Measurements from ENCODE around the gene TMEM117.
"Not testable (repeated sequence)": the region's sequence is repeated elsewhere in the genome, so short reads cannot be mapped to it uniquely, and the experiment has no call there.

Gene TMEM117

GRCh38 chr12:43840338-43840737, 4.5 kb downstream of the TMEM117 start:
- no peak for DNase-seq (ENCODE audit: low read depth in 3 of 3, low spot score in 1 of 3)

- DNase-seq (ENCODE audit: low read depth in 3 of 3, low spot score in 1 of 3): no peak
Observed at GRCh38 chr12:43841253-43841652, 5.4 kb downstream of the TMEM117 start.

GRCh38 chr12:43842259-43842658, 6.4 kb downstream of the TMEM117 start:
- DNase-seq (ENCODE audit: low read depth in 3 of 3, low spot score in 1 of 3): no peak

GRCh38 chr12:43847425-43848225, 11.7 kb downstream of the TMEM117 start:
- not testable (repeated sequence) for DNase-seq (ENCODE audit: low read depth in 3 of 3, low spot score in 1 of 3)

- no peak for DNase-seq (ENCODE audit: low read depth in 3 of 3, low spot score in 1 of 3)
Observed at GRCh38 chr12:43848226-43848507, 12.3 kb downstream of the TMEM117 start.

- DNase-seq (ENCODE audit: low read depth in 3 of 3, low spot score in 1 of 3): no peak
Observed at GRCh38 chr12:43848786-43849185, 12.9 kb downstream of the TMEM117 start.

GRCh38 chr12:43852744-43853143, 16.9 kb downstream of the TMEM117 start:
- DNase-seq (ENCODE audit: low read depth in 3 of 3, low spot score in 1 of 3): no peak

- DNase-seq (ENCODE audit: low read depth in 3 of 3, low spot score in 1 of 3): no peak
Observed at GRCh38 chr12:43856972-43857371, 21.1 kb downstream of the TMEM117 start.

GRCh38 chr12:43858096-43858495, 22.2 kb downstream of the TMEM117 start:
- no peak for DNase-seq (ENCODE audit: low read depth in 3 of 3, low spot score in 1 of 3)

- DNase-seq (ENCODE audit: low read depth in 3 of 3, low spot score in 1 of 3): no peak
Observed at GRCh38 chr12:43858991-43859390, 23.1 kb downstream of the TMEM117 start.

- DNase-seq (ENCODE audit: low read depth in 3 of 3, low spot score in 1 of 3): no peak
Observed at GRCh38 chr12:43861015-43861839, 25.3 kb downstream of the TMEM117 start.

GRCh38 chr12:43861840-43862150, 25.9 kb downstream of the TMEM117 start:
- DNase-seq (ENCODE audit: low read depth in 3 of 3, low spot score in 1 of 3): no peak

GRCh38 chr12:43863770-43864366, 28.0 kb downstream of the TMEM117 start:
- DNase-seq (ENCODE audit: low read depth in 3 of 3, low spot score in 1 of 3): no peak

- DNase-seq (ENCODE audit: low read depth in 3 of 3, low spot score in 1 of 3): not testable (repeated sequence)
Observed at GRCh38 chr12:43864557-43864956, 28.7 kb downstream of the TMEM117 start.

- DNase-seq (ENCODE audit: low read depth in 3 of 3, low spot score in 1 of 3): no peak
Observed at GRCh38 chr12:43869184-43869583, 33.3 kb downstream of the TMEM117 start.

GRCh38 chr12:43869765-43870164, 33.9 kb downstream of the TMEM117 start:
- not testable (repeated sequence) for DNase-seq (ENCODE audit: low read depth in 3 of 3, low spot score in 1 of 3)

GRCh38 chr12:43871258-43871657, 35.4 kb downstream of the TMEM117 start:
- not testable (repeated sequence) for DNase-seq (ENCODE audit: low read depth in 3 of 3, low spot score in 1 of 3)

- no peak for DNase-seq (ENCODE audit: low read depth in 3 of 3, low spot score in 1 of 3)
Observed at GRCh38 chr12:43872396-43872795, 36.5 kb downstream of the TMEM117 start.

- DNase-seq (ENCODE audit: low read depth in 3 of 3, low spot score in 1 of 3): no peak
Observed at GRCh38 chr12:43878050-43878449, 42.2 kb downstream of the TMEM117 start.

GRCh38 chr12:43880547-43880946, 44.7 kb downstream of the TMEM117 start:
- DNase-seq (ENCODE audit: low read depth in 3 of 3, low spot score in 1 of 3): no peak

- DNase-seq (ENCODE audit: low read depth in 3 of 3, low spot score in 1 of 3): no peak
Observed at GRCh38 chr12:43882578-43883178, 46.8 kb downstream of the TMEM117 start.

- no peak for DNase-seq (ENCODE audit: low read depth in 3 of 3, low spot score in 1 of 3)
Observed at GRCh38 chr12:43883311-43883710, 47.4 kb downstream of the TMEM117 start.

All from stimulated activated CD4-positive, alpha-beta T cell treated with anti-CD3 and anti-CD28 coated beads, TNF-alpha, amount 100 ng/mL, for 1 hour (primary cell).